ENCODE data around the gene SNCAIP. TPM values are rescaled to one million over a fixed set of nuclear protein-coding genes. Genes with fewer than 3 reads are reported as not detected.
"Not testable (repeated sequence)": the region's sequence is repeated elsewhere in the genome, so short reads cannot be mapped to it uniquely, and the experiment has no call there.

SNCAIP gene
- total and polyA plus RNA-seq, 2 experiments from 2014 or later, result 1.5 to 2.4 TPM

DNA sequence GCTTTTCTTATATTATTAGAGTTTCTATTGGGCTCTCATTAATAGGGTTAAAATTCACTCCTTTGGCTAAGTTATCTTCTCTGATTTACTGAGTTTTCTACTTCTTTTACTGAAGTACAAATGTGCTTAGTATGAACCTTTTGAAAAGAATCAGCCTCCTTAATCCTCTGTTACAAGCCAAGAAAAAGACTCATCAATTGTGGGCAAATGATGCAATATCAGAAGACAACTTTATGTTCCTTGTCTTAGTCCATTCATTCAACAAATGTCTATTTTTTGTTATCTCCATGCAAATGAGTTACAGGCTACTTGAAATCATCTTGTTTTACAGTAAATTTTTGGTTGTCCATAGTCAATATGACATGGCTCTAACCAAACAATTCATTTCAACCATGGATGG lies 40.3 kb downstream of the SNCAIP start:
- no peak overlapping the region for H3K4me3 ChIP-seq
- H3K27ac ChIP-seq, result no peak overlapping the region
- no peaks in the 10 kb centered on the region for H3K27me3 ChIP-seq (replicated peaks; ENCODE audit: insufficient read depth)
- no peaks in the 10 kb centered on the region for H3F3A ChIP-seq (ENCODE audit: insufficient read depth)
- peaks cover 10% of the 10 kb centered on the region for H3K4me1 ChIP-seq (ENCODE audit: insufficient read depth)
- 0 out of 2 replicates have a peak, but pooled peaks have one; percentile 42 for TF ChIP-seq EZH2phosphoT487 (IDR thresholded peaks at IDR 0.05; ENCODE audit: insufficient read depth, low read depth)
- TF ChIP-seq EZH2 (IDR thresholded peaks at IDR 0.05; ENCODE audit: insufficient read depth, poor library complexity, severe bottlenecking), result no peak
- H2AFZ ChIP-seq, result no peak overlapping the region
- no peaks in the 10 kb centered on the region for H3K36me3 ChIP-seq (ENCODE audit: low read depth)
- H3K9me2 ChIP-seq (ENCODE audit: insufficient read depth), result no peaks in the 10 kb centered on the region
- no peak overlapping the region for H3K9ac ChIP-seq
- in situ Hi-C loops (cut with MboI), result no loop called here
- no peak overlapping the region for H3K4me2 ChIP-seq (ENCODE audit: unreplicated experiment)
- H3K79me2 ChIP-seq (ENCODE audit: insufficient read depth), result no peaks in the 10 kb centered on the region
- no peaks in the 10 kb centered on the region for H4K20me1 ChIP-seq (ENCODE audit: insufficient read depth)
- peak; percentile 62 for DNase-seq
- H3K9me3 ChIP-seq (ENCODE audit: low read depth), result no peaks in the 10 kb centered on the region

DNA sequence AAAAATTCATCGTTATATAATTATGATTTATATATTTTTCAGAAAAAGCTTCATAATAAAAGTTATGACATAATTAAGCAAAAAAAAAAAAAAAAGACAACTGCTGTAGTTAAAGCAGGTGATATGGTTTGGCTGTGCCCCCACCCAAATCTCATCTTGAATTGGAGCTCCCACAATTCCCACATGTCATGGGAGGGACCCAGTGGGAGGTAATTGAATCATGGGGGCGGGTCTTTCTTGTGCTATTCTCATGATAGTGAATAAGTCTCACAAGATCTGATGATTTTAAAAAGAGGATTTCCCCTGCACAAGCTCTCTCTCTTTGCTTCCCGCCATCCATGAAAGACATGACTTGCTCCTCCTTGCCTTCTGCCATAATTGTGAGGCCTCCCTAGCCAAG lies 41.3 kb downstream of the SNCAIP start:
- DNase-seq; H3K36me3 ChIP-seq (ENCODE audit: low read depth); H3K9me2 ChIP-seq (ENCODE audit: insufficient read depth); H3K27me3 ChIP-seq (replicated peaks; ENCODE audit: insufficient read depth); H3K27ac ChIP-seq; H3K9ac ChIP-seq; H3K4me2 ChIP-seq (ENCODE audit: unreplicated experiment); H3K4me3 ChIP-seq; H3K9me3 ChIP-seq (ENCODE audit: low read depth); H2AFZ ChIP-seq; in situ Hi-C loops (cut with MboI); H3F3A ChIP-seq (ENCODE audit: insufficient read depth); H3K79me2 ChIP-seq (ENCODE audit: insufficient read depth); H4K20me1 ChIP-seq (ENCODE audit: insufficient read depth): not testable (repeated sequence)
- WGBS, 2 experiments (ENCODE audit: low coverage in 1 of 2, low lambda C conversion rate in 2 of 2, missing lambda C conversion rate in 2 of 2), result 84% methylated on average over 3 of the region's 3 CpGs
- peaks cover 10% of the 10 kb centered on the region for H3K4me1 ChIP-seq (ENCODE audit: insufficient read depth)

DNA sequence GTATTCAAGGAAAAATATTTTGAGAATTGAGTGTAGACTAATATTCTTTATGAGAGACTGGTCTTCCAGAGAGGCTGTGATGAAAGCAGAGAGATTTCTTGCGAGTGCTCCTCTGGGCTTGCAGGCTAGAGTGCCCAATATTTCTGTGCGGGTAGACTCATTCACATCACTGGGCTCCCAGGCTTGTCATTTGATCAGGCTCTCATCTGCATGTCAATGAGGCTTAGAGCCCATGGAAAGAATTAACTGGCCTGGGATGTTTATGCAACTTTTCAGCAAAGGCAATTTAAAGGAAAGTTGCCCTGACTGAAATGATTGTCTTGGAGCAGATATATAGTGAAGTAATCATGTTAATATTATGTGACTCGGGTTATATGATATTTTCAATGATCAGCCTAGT lies 42.3 kb downstream of the SNCAIP start:
- Histone ChIP-seq H2AFZ (no peak overlapping the region), H3K4me1 (ENCODE audit: insufficient read depth) (peaks cover 10% of the 10 kb centered on the region), H3K27ac (no peak overlapping the region), H3K9ac (no peak overlapping the region), H3K9me2 (ENCODE audit: insufficient read depth) (no peaks in the 10 kb centered on the region), H3K9me3 (ENCODE audit: low read depth) (no peaks in the 10 kb centered on the region), H3F3A (ENCODE audit: insufficient read depth) (no peaks in the 10 kb centered on the region), H3K4me3 (no peak overlapping the region), H4K20me1 (ENCODE audit: insufficient read depth) (no peaks in the 10 kb centered on the region), H3K27me3 (replicated peaks; ENCODE audit: insufficient read depth) (no peaks in the 10 kb centered on the region), H3K36me3 (ENCODE audit: low read depth) (no peaks in the 10 kb centered on the region), H3K79me2 (ENCODE audit: insufficient read depth) (no peaks in the 10 kb centered on the region), H3K4me2 (ENCODE audit: unreplicated experiment) (no peak overlapping the region)
- TF ChIP-seq EZH2 (IDR thresholded peaks at IDR 0.05; ENCODE audit: insufficient read depth, poor library complexity, severe bottlenecking) (no peak), EZH2phosphoT487 (IDR thresholded peaks at IDR 0.05; ENCODE audit: insufficient read depth, low read depth) (no peak)
- 39 to 41% methylated on average over 3 of the region's 3 CpGs for WGBS, 2 experiments (ENCODE audit: low coverage in 1 of 2, low lambda C conversion rate in 2 of 2, missing lambda C conversion rate in 2 of 2)
- DNase-seq, result no peak
- in situ Hi-C loops (cut with MboI), result no loop called here

DNA sequence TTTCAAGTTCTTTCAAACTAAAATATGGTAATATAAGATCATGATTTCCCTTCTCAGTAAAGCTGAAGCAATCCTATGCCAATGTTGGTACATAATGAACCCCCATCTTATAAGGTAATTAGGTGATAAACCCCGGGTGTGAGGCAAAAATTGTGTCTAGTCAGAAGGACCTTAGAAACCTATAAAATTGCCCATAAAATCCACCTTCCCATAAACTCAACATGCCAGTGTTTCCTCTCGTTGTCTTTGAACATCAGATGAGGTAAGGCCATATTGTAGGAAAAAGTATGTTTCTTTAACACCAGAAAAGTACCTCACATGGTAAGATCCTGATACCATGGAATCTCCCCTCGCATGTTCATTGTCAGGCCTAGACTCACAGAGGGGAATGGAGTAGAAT lies 43.3 kb downstream of the SNCAIP start:
- DNase-seq, result no peak
- Histone ChIP-seq H4K20me1 (ENCODE audit: insufficient read depth) (no peaks in the 10 kb centered on the region), H3K9ac (no peak overlapping the region), H2AFZ (no peak overlapping the region), H3K27me3 (replicated peaks; ENCODE audit: insufficient read depth) (no peaks in the 10 kb centered on the region), H3F3A (ENCODE audit: insufficient read depth) (no peaks in the 10 kb centered on the region), H3K4me1 (ENCODE audit: insufficient read depth) (peaks cover 10% of the 10 kb centered on the region), H3K79me2 (ENCODE audit: insufficient read depth) (no peaks in the 10 kb centered on the region), H3K36me3 (ENCODE audit: low read depth) (no peaks in the 10 kb centered on the region), H3K9me2 (ENCODE audit: insufficient read depth) (no peaks in the 10 kb centered on the region), H3K9me3 (ENCODE audit: low read depth) (no peaks in the 10 kb centered on the region), H3K4me2 (ENCODE audit: unreplicated experiment) (no peak overlapping the region), H3K27ac (no peak overlapping the region), H3K4me3 (no peak overlapping the region)
- WGBS, 2 experiments (ENCODE audit: low coverage in 1 of 2, low lambda C conversion rate in 2 of 2, missing lambda C conversion rate in 2 of 2), result 75 to 83% methylated on average over 3 of the region's 3 CpGs
- in situ Hi-C loops (cut with MboI), result no loop called here
- TF ChIP-seq EZH2 (IDR thresholded peaks at IDR 0.05; ENCODE audit: insufficient read depth, poor library complexity, severe bottlenecking), result no peak
- TF ChIP-seq EZH2phosphoT487 (IDR thresholded peaks at IDR 0.05; ENCODE audit: insufficient read depth, low read depth), result no peak

DNA sequence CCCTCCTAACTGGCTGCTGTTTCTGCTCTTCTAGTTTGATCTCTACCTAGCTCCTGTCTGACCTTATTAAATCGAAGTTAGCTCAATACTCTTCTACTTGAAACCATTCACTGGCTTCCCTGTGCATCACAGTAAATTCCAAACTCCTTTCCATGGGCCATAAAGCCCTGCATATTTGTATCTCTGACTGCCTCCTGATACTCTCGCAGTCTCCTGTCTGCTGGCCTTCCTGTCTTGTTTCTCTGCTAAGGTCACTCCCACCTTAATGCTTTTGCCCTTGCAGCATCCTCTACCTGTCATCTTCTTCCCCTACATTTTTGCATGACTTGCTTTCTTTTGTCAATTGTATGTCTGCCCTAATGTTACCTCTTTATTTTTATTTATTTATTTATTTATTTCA lies 44.8 kb downstream of the SNCAIP start:
- Histone ChIP-seq H3K9me2 (ENCODE audit: insufficient read depth) (no peaks in the 10 kb centered on the region), H2AFZ (no peak overlapping the region), H3K36me3 (ENCODE audit: low read depth) (no peaks in the 10 kb centered on the region), H3K79me2 (ENCODE audit: insufficient read depth) (no peaks in the 10 kb centered on the region), H3K27me3 (replicated peaks; ENCODE audit: insufficient read depth) (no peaks in the 10 kb centered on the region), H3F3A (ENCODE audit: insufficient read depth) (no peaks in the 10 kb centered on the region), H3K9me3 (ENCODE audit: low read depth) (no peaks in the 10 kb centered on the region), H4K20me1 (ENCODE audit: insufficient read depth) (no peaks in the 10 kb centered on the region), H3K4me1 (ENCODE audit: insufficient read depth) (peaks cover 7% of the 10 kb centered on the region), H3K4me2 (ENCODE audit: unreplicated experiment) (no peak overlapping the region), H3K27ac (no peak overlapping the region), H3K4me3 (no peak overlapping the region), H3K9ac (no peak overlapping the region)
- in situ Hi-C loops (cut with MboI), result no loop called here
- WGBS, 2 experiments (ENCODE audit: low coverage in 1 of 2, low lambda C conversion rate in 2 of 2, missing lambda C conversion rate in 2 of 2), result 63 to 73% methylated on average over 2 of the region's 2 CpGs
- DNase-seq, result no peak
- TF ChIP-seq EZH2 (IDR thresholded peaks at IDR 0.05; ENCODE audit: insufficient read depth, poor library complexity, severe bottlenecking) (no peak), EZH2phosphoT487 (IDR thresholded peaks at IDR 0.05; ENCODE audit: insufficient read depth, low read depth) (no peak)

Measured in GM23248 (cell line).